Ecto neural progenitor cell (in vitro differentiated cells): ENCODE measurements around the gene GALNTL6.

Experiments
- DNase-seq: peaks from one replicate; pipeline ENCODE4 v3.0.0-alpha.2; 2018; ENCODE audit warnings: low spot score

Gene GALNTL6

GRCh38 chr4:172813359-172813923, 1000.2 kb downstream of the GALNTL6 start:
- no peak for DNase-seq

GRCh38 chr4:172815499-172816164, 1002.4 kb downstream of the GALNTL6 start:
- DNase-seq: no peak

- no peak for DNase-seq
Observed at GRCh38 chr4:172818901-172819300, 1005.7 kb downstream of the GALNTL6 start.

GRCh38 chr4:172819353-172819752, 1006.1 kb downstream of the GALNTL6 start:
- no peak for DNase-seq

- no peak for DNase-seq
Observed at GRCh38 chr4:172822331-172822730, 1009.1 kb downstream of the GALNTL6 start.

GRCh38 chr4:172826346-172826745, 1013.1 kb downstream of the GALNTL6 start:
- no peak for DNase-seq

GRCh38 chr4:172826861-172827260, 1013.7 kb downstream of the GALNTL6 start:
- DNase-seq: no peak

DNA sequence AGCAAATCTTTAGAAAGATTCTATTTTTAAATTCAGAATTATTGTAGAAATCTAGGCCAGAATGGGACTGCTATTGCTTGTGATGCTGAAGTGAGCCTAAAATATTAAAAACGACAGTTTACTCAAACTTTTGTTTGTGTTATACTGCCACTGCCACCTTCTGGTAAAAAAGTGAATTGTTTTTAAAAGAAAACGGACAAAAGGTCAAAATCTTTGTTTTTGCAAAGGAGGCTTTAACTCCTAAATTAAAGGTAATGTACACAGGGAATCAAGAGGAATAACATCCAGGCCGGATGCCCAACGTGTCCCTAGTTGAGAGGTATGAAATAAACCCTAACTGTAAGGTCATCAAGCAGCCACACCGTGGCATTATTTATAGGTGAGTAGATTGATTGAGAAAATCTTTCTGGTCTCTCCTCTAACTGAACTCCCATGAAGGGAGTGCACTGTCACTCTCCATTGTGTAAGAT, 1017.1 kb downstream of the GALNTL6 start:
- DNase-seq: no peak

DNA sequence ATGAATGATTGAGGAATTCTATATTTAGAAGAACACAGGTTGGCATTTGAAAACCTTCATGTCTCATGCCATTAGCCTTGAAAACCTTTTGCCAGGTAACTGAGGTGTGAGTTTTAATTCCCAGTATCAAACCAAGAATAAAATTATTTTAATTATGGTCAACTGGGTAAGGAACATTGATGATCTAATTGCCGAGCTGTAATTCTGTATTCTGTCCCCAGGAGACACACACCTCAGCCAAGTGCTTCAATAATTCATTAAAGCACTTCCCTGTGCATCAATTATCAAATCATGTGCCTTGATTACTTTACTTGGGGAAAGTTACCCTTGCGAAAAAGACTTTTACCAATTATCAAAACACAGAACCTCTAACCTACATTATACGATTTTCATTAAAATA, 1023.5 kb downstream of the GALNTL6 start:
- no peak for DNase-seq

- DNase-seq: no peak
Observed at GRCh38 chr4:172838111-172838510, 1024.9 kb downstream of the GALNTL6 start.

DNA sequence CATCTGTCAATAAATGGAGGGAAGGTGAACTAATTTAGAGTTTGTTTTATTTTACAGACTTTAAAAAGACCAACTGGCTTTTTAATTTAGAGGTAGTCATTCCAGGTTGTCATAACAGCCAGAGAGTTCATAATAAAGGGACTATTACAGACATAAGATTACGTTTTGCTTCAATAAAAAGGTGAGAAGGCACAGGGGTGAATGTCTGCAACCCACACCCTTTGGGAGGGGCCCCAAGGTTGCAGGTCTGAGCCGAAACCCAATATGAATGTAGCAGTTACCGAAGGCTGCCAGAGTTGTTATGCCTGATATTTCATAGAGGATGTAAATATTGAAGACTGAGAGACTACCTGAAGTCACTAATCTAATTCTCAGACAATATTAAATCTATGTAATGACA, 1025.7 kb downstream of the GALNTL6 start:
- no peak for DNase-seq

GRCh38 chr4:172842779-172843178, 1029.6 kb downstream of the GALNTL6 start:
- DNase-seq: no peak

DNA sequence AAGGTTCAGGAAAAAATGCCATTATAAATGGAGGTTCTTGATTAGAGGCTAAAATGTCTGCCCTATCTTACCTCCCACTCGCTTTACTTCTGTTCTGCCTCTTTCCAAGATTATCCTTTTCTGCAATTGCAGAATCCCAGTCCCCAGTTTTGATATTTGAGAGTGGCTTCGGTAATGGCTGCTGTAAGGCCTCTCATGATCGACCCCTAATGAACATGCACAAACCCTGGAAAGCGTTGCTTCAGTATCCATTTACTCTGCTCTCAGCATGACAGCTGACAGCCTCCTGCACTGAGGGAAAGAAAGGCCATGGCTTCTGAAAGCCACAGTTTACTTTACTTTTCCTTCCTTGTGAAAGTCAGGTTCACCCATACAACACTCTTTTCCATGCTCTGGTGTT, 1030.0 kb downstream of the GALNTL6 start:
- DNase-seq: no peak

- DNase-seq: no peak
Observed at GRCh38 chr4:172844556-172844955, 1031.4 kb downstream of the GALNTL6 start.

GRCh38 chr4:172845281-172845680, 1032.1 kb downstream of the GALNTL6 start:
- DNase-seq: no peak

DNA sequence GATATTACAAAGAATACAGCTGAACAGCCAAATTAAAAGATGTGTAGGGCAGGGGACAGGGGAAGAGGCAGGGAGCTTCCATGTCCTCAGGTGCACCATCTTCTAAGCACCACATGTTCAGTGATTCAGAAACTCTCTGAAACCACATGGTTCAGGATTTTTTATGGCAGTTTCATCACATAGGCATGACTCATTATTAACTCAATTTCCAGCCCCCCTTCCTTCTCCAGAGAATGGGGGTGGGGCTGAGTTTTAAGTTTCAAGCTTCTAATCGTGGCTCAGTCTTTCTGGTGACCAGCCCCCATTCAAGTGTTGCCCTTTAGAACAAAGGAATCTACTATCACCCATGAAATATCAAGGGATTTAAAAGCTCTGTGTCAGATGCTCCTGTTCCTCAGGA, 1037.6 kb downstream of the GALNTL6 start:
- no peak for DNase-seq

DNA sequence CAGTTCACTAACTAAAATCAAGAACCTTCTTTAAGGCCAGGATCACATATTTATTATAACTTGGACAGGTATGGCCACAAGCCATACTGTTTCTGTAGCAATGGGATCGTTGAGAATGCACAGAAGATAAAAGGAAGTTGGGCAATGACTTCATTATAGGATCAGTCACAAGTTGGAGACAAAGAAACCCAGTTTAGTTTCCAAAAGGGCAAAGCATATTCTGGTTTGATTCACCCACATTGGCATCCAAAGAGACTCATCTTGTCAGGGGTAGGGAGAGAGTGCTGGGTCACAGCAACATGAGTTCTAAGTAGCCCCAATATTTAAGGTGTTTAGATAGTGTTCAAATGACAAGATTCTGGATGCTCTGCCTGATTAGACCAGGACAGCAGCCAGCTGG, 1038.3 kb downstream of the GALNTL6 start:
- DNase-seq: no peak

- no peak for DNase-seq
Observed at GRCh38 chr4:172857026-172857425, 1043.8 kb downstream of the GALNTL6 start.

- no peak for DNase-seq
Observed at GRCh38 chr4:172858731-172859230, 1045.6 kb downstream of the GALNTL6 start.

DNA sequence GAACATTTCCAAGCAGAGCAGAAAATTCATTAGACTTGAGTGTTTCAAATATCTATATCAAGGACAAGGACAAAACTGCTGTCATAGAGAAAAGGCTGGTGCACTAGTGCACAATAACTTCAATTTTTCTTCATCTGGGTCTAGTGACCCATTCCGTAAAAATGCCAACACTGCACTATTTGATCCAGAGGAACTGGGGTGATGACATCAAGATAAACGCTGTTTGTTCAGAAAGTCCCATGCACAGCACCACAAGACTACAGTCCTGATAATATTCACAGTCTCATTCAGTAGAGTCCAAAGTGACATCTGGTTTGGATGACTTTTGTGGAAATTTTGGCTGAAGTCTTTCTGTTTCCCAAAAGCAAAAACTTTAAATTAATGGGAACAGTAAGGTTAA, 1051.9 kb downstream of the GALNTL6 start:
- DNase-seq: no peak

GRCh38 chr4:172865531-172866127, 1052.4 kb downstream of the GALNTL6 start:
- no peak for DNase-seq

- DNase-seq: no peak
Observed at GRCh38 chr4:172866421-172866820, 1053.2 kb downstream of the GALNTL6 start.

DNA sequence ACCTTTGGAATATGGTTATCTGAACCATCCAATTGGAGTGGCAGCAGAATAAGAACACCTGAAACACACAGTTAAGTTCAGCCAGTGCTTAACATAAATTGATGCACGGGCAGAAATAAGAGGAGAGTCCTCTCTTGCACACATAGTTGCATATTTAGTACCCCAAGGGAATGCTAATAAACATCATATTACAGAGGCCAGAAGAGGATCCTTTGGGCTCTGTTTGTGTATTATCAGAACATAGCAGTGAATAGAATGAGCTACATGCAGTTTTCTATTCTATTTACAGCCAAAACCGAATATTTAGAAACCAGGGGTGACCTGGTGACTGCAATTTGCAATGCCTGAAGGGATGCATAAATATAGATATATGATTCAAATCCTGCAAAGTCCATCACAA, 1054.6 kb downstream of the GALNTL6 start:
- DNase-seq: no peak
